Measurements from ENCODE around the gene SPTSSB. TPM values are rescaled to one million over a fixed set of nuclear protein-coding genes. Genes with fewer than 3 reads are reported as not detected.

Gene SPTSSB
- total RNA-seq, 6 experiments from 2014 or later, result 0.07 to 1.4 TPM; not detected in 4

DNA sequence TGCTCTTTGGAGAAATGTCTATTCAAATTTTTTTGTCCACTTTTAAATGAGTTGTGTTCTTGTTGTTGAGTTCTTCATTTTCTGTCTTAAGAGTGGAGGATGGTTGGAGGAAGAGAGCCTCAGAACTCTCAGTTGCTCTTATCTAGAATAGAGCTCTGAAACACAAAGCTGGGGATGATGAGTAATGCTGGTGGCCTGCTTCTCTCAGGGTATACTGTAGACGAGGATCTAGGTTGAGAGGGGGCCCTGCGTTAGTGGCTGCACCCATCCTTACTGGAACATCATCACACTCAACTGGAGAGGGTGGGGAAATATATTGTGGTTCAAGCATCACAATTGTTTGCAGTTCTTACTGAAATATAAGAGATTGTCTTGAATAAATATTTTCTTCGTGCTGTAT, 1.8 kb downstream of the SPTSSB start:
- 47% methylated on average over 3 of the region's 3 CpGs for WGBS (ENCODE audit: insufficient coverage, low coverage, low lambda C conversion rate, missing lambda C conversion rate)
- DNase-seq, result no peak
- no peaks in the 10 kb centered on the region for H3K27me3 ChIP-seq
- no peak overlapping the region for H3K4me3 ChIP-seq
- intact Hi-C loops (cut with DNase I), result no loop called here
- no peak for TF ChIP-seq POLR2A (IDR thresholded peaks at IDR 0.05)
- TF ChIP-seq, protein P1, sequence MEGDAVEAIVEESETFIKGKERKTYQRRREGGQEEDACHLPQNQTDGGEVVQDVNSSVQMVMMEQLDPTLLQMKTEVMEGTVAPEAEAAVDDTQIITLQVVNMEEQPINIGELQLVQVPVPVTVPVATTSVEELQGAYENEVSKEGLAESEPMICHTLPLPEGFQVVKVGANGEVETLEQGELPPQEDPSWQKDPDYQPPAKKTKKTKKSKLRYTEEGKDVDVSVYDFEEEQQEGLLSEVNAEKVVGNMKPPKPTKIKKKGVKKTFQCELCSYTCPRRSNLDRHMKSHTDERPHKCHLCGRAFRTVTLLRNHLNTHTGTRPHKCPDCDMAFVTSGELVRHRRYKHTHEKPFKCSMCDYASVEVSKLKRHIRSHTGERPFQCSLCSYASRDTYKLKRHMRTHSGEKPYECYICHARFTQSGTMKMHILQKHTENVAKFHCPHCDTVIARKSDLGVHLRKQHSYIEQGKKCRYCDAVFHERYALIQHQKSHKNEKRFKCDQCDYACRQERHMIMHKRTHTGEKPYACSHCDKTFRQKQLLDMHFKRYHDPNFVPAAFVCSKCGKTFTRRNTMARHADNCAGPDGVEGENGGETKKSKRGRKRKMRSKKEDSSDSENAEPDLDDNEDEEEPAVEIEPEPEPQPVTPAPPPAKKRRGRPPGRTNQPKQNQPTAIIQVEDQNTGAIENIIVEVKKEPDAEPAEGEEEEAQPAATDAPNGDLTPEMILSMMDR (IDR thresholded peaks at IDR 0.05), result no peak
- H3K36me3 ChIP-seq, result no peaks in the 10 kb centered on the region
- no peak overlapping the region for H3K27ac ChIP-seq
- ATAC-seq, result no peak
- H3K9me3 ChIP-seq, result no peaks in the 10 kb centered on the region
- H3K4me1 ChIP-seq, result peaks cover 0 to 6% (median 0%) of the 10 kb centered on the region in 4 donors

DNA sequence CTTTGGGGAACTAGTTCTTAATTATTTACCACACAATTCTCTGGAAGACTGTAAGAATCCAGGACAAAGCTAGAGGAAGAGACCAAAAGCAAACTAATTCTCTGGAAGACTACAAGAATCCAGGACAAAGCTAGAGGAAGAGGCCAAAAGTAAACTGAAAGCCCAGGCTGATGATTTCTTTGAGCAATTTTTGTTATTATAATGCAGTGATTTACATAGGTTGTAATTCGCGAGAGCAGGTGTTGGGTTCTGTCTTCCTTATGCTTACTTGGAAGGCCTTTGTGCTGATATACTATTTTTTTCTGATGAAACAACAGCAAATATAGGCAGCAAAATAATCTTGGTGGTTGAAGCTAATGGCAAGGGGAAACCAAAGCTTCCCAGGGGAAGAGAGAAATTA, 5.2 kb downstream of the SPTSSB start:
- Histone ChIP-seq H3K27ac (no peak overlapping the region), H3K27me3 (no peaks in the 10 kb centered on the region), H3K4me3 (no peak overlapping the region), H3K36me3 (no peaks in the 10 kb centered on the region), H3K4me1 (no peaks in the 10 kb centered on the region), H3K9me3 (no peaks in the 10 kb centered on the region)
- DNase-seq (no peak), ATAC-seq (no peak)
- intact Hi-C loops (cut with DNase I), result no loop called here
- 74% methylated on average over 2 of the region's 2 CpGs for WGBS (ENCODE audit: insufficient coverage, low coverage, low lambda C conversion rate, missing lambda C conversion rate)
- no peak for TF ChIP-seq POLR2A (IDR thresholded peaks at IDR 0.05)
- TF ChIP-seq, protein P1 (IDR thresholded peaks at IDR 0.05), result no peak

DNA sequence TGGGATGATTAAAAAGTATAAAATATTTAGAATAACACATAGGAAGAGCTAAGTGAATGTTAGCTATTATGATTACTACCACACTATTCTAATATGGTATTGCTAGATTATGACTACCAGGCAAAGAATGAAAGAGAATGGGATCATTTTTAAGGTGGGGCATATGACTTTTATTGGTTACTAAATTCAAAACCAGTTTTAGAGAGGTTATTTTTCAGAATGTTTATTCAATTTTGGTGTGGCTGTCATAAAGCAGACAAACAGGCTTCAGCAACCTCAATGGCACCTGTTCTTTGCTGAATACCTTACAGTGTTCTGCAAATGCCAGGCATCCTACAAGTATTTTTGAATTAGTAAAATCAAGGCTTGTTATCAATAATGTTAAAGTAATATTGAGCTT, 12.8 kb downstream of the SPTSSB start:
- intact Hi-C loops (cut with DNase I), result no loop called here
- Histone ChIP-seq H3K4me3 (no peak overlapping the region), H3K27ac (no peak overlapping the region), H3K4me1 (peaks cover 0 to 11% (median 2%) of the 10 kb centered on the region in 4 donors), H3K9me3 (no peaks in the 10 kb centered on the region), H3K36me3 (no peaks in the 10 kb centered on the region), H3K27me3 (no peaks in the 10 kb centered on the region)
- ATAC-seq (no peak), DNase-seq (no peak)
- TF ChIP-seq, protein P1 (IDR thresholded peaks at IDR 0.05), result no peak
- TF ChIP-seq POLR2A (IDR thresholded peaks at IDR 0.05), result no peak

DNA sequence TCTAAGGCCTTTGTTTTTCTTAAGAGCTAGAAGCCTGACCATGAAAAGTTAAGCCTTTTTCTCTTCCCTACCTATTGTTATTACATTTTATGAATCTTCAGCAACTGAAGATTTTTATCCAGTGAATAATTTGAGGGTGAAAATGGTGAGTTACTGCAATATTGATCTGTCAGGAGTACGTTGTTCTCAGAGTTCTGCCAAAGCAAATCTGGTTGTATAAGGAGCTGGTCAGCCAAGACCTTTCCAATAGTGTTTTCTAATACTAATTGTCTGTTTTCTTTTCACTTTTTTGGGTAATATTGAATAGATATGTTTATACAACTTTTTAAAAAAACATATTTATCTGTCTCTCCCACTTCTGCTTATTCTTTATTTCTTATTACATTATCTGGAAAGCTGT, 15.0 kb downstream of the SPTSSB start:
- no peaks in the 10 kb centered on the region for H3K9me3 ChIP-seq
- no peak overlapping the region for H3K27ac ChIP-seq
- intact Hi-C loops (cut with DNase I), result no loop called here
- TF ChIP-seq POLR2A (IDR thresholded peaks at IDR 0.05), result no peak
- TF ChIP-seq, protein P1 (IDR thresholded peaks at IDR 0.05), result no peak
- peaks cover 0 to 11% (median 2%) of the 10 kb centered on the region in 4 donors for H3K4me1 ChIP-seq
- H3K36me3 ChIP-seq, result no peaks in the 10 kb centered on the region
- H3K27me3 ChIP-seq, result no peaks in the 10 kb centered on the region
- H3K4me3 ChIP-seq, result no peak overlapping the region
- ATAC-seq (peak; percentile 43 to 79 (median 64)), DNase-seq (no peak)
- WGBS (ENCODE audit: insufficient coverage, low coverage, low lambda C conversion rate, missing lambda C conversion rate), result 14% methylated on average over 1 of the region's 1 CpG

DNA sequence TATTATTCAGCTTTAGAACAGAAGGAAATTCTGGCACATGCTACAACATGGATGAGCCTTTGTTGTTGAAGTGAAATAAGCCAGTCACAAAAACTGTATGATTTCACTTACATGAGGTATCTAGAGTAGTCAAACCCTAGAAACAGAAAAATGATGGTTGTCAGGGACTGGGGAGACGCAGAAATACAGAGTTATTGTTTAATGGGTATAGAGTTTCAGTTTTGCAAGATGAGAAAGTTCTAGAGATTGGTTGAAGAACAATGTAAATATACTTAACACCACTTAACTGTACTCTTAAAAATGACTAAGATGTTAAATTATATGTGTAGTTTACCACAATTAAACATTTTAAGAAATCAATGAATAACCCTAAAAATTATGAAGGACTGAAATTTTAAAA, 15.8 kb downstream of the SPTSSB start:
- Histone ChIP-seq H3K4me3 (no peak overlapping the region), H3K27me3 (no peaks in the 10 kb centered on the region), H3K27ac (no peak overlapping the region), H3K4me1 (peaks cover 0 to 11% (median 2%) of the 10 kb centered on the region in 4 donors), H3K9me3 (no peaks in the 10 kb centered on the region), H3K36me3 (no peaks in the 10 kb centered on the region)
- 83% methylated on average over 1 of the region's 1 CpG for WGBS (ENCODE audit: insufficient coverage, low coverage, low lambda C conversion rate, missing lambda C conversion rate)
- DNase-seq (no peak), ATAC-seq (no peak)
- intact Hi-C loops (cut with DNase I), result no loop called here
- TF ChIP-seq, protein P1 (IDR thresholded peaks at IDR 0.05), result no peak

Data from right lobe of liver (tissue), 6 donors.